B cell (primary cell): Measurements from ENCODE around the gene CHSY3.

Experiments
- CTCF ChIP-seq: fragments of 200-600 bp; IDR thresholded peaks from one replicate; pipeline ENCODE4 v1.8.0; 2022; ENCODE audit warnings: antibody characterized with exemption, mild to moderate bottlenecking
- EZH2 ChIP-seq: IDR thresholded peaks from 2 replicates; pipeline ENCODE4 v1.6.1; 2012; ENCODE audit warnings: borderline replicate concordance, low read depth, mild to moderate bottlenecking, moderate library complexity, low read length; ENCODE audit not compliant: insufficient read depth, poor library complexity, severe bottlenecking

GRCh38 chr5:129856325-129856724 lies 47.9 kb upstream of the CHSY3 start:
- TF ChIP-seq CTCF, result no peak
- no peak for TF ChIP-seq EZH2
